Loucy (cell line): ENCODE measurements around the gene ANXA11.
"Not testable (repeated sequence)": the region's sequence is repeated elsewhere in the genome, so short reads cannot be mapped to it uniquely, and the experiment has no call there.

Experiments used
- H2AFZ ChIP-seq: fragments of 200-600 bp; sonication (generic); 2 replicates; pipeline ENCODE4 v1.6.0; 2016; ENCODE audit warnings: antibody characterized with exemption, mild to moderate bottlenecking, low read length, moderate library complexity
- H3F3A ChIP-seq: fragments of 200-600 bp; 2 replicates; pipeline ENCODE4 v1.6.0; 2016; ENCODE audit warnings: antibody characterized with exemption, low read depth, mild to moderate bottlenecking
- H3K27me3 ChIP-seq: fragments of 200-600 bp; sonication (generic); 2 replicates; pipeline ENCODE4 v1.6.1; 2014; ENCODE audit warnings: low read length, mild to moderate bottlenecking; ENCODE audit not compliant: insufficient read depth, poor library complexity, severe bottlenecking
- H3K36me3 ChIP-seq: fragments of 200-600 bp; sonication (generic); 2 replicates; pipeline ENCODE4 v1.6.1; 2016; ENCODE audit warnings: low read length; ENCODE audit not compliant: insufficient read depth
- H3K4me1 ChIP-seq: fragments of 200-600 bp; sonication (generic); 2 replicates; pipeline ENCODE4 v1.5.1; 2014; ENCODE audit warnings: low read length, mild to moderate bottlenecking; ENCODE audit not compliant: insufficient read depth, poor library complexity, severe bottlenecking
- H3K4me2 ChIP-seq: fragments of 200-600 bp; sonication (generic); 2 replicates; pipeline ENCODE4 v1.6.0; 2014; ENCODE audit warnings: antibody characterized with exemption, low read length, low read depth, mild to moderate bottlenecking; ENCODE audit not compliant: poor library complexity, severe bottlenecking
- H3K4me3 ChIP-seq: fragments of 200-600 bp; sonication (generic); 2 replicates; pipeline ENCODE4 v1.5.1; 2014; ENCODE audit warnings: low read length, mild to moderate bottlenecking, mixed read lengths; ENCODE audit not compliant: poor library complexity, severe bottlenecking
- H3K79me2 ChIP-seq: fragments of 200-600 bp; sonication (generic); 2 replicates; pipeline ENCODE4 v1.6.1; 2014; ENCODE audit warnings: low read length; ENCODE audit not compliant: insufficient read depth
- H3K9ac ChIP-seq: fragments of 200-600 bp; sonication (generic); 2 replicates; pipeline ENCODE4 v1.6.0; 2014; ENCODE audit warnings: mild to moderate bottlenecking, low read depth, low read length, moderate library complexity; ENCODE audit not compliant: poor library complexity, severe bottlenecking
- H3K9me2 ChIP-seq: fragments of 200-600 bp; sonication (generic); replicated peaks from 2 replicates; pipeline ENCODE4 v1.6.1; 2016; ENCODE audit warnings: low read depth, low read length, mixed read lengths
- H3K9me3 ChIP-seq: fragments of 200-600 bp; sonication (generic); 2 replicates; pipeline ENCODE4 v1.6.1; 2014; ENCODE audit warnings: mild to moderate bottlenecking, antibody characterized with exemption, low read length, low read depth; ENCODE audit not compliant: insufficient read depth
- H4K20me1 ChIP-seq: fragments of 200-600 bp; sonication (generic); 2 replicates; pipeline ENCODE4 v1.6.0; 2014; ENCODE audit warnings: antibody characterized with exemption, low read length, mild to moderate bottlenecking; ENCODE audit not compliant: insufficient read depth, poor library complexity, severe bottlenecking
- CTCF ChIP-seq: fragments of 200-600 bp; sonication (generic); conservative IDR thresholded peaks from 2 replicates; pipeline ENCODE4 v1.5.1; 2014; ENCODE audit warnings: mild to moderate bottlenecking, antibody characterized with exemption, low read length
- EZH2phosphoT487 ChIP-seq: fragments of 200-600 bp; IDR thresholded peaks from 2 replicates; pipeline ENCODE4 v1.6.1; 2018; ENCODE audit warnings: antibody characterized with exemption, mild to moderate bottlenecking, moderate library complexity, borderline replicate concordance

The ANXA11 gene

GRCh38 chr10:80202934-80203834 lies 2.2 kb downstream of the ANXA11 start:
- Histone ChIP-seq H3F3A (no peaks in the 10 kb centered on the region), H2AFZ (peak overlapping the region; percentile 38; the same call in 1 of the 2 replicates), H3K36me3 (no peaks in the 10 kb centered on the region), H3K27me3 (no peaks in the 10 kb centered on the region), H3K9ac (peak overlapping the region; percentile 86), H3K4me3 (peak overlapping the region; percentile 90), H3K4me2 (peak overlapping the region; percentile 89), H3K9me3 (no peaks in the 10 kb centered on the region), H4K20me1 (peaks cover 54% of the 10 kb centered on the region), H3K9me2 (no peaks in the 10 kb centered on the region), H3K4me1 (peaks cover 34% of the 10 kb centered on the region), H3K79me2 (peaks cover 76% of the 10 kb centered on the region)
- TF ChIP-seq EZH2phosphoT487: no peak
- peak; percentile 75 for TF ChIP-seq CTCF

GRCh38 chr10:80202530-80202929 lies 2.8 kb downstream of the ANXA11 start:
- peaks cover 54% of the 10 kb centered on the region for H4K20me1 ChIP-seq

GRCh38 chr10:80201608-80202141 lies 3.7 kb downstream of the ANXA11 start:
- Histone ChIP-seq H3K27me3 (no peaks in the 10 kb centered on the region), H3K9me2 (no peaks in the 10 kb centered on the region), H3K9me3 (no peaks in the 10 kb centered on the region), H3K9ac (peak overlapping the region; percentile 86), H3K36me3 (no peaks in the 10 kb centered on the region), H3K79me2 (peaks cover 91% of the 10 kb centered on the region), H2AFZ (no peak overlapping the region), H3F3A (no peaks in the 10 kb centered on the region), H3K4me3 (peak overlapping the region; percentile 90), H3K4me1 (peaks cover 41% of the 10 kb centered on the region), H3K4me2 (peak overlapping the region; percentile 89), H4K20me1 (peaks cover 59% of the 10 kb centered on the region)
- TF ChIP-seq EZH2phosphoT487 (no peak), CTCF (no peak)

More at GRCh38 chr10:80202530-80202929, 2.8 kb downstream of the ANXA11 start:
- peak overlapping the region; percentile 90 for H3K4me3 ChIP-seq
- not testable (repeated sequence) for H3F3A ChIP-seq, H3K27me3 ChIP-seq, H3K36me3 ChIP-seq, H3K9me2 ChIP-seq, H2AFZ ChIP-seq, H3K9me3 ChIP-seq
- peak overlapping the region; percentile 86 for H3K9ac ChIP-seq
- peaks cover 83% of the 10 kb centered on the region for H3K79me2 ChIP-seq
- H3K4me2 ChIP-seq: peak overlapping the region; percentile 89
- peaks cover 34% of the 10 kb centered on the region for H3K4me1 ChIP-seq
